Measurements from ENCODE around the gene ASPG. TPM values are rescaled to one million over a fixed set of nuclear protein-coding genes. Genes with fewer than 3 reads are reported as not detected.

ASPG gene
- total RNA-seq, 2 experiments from 2014 or later: not detected

DNA sequence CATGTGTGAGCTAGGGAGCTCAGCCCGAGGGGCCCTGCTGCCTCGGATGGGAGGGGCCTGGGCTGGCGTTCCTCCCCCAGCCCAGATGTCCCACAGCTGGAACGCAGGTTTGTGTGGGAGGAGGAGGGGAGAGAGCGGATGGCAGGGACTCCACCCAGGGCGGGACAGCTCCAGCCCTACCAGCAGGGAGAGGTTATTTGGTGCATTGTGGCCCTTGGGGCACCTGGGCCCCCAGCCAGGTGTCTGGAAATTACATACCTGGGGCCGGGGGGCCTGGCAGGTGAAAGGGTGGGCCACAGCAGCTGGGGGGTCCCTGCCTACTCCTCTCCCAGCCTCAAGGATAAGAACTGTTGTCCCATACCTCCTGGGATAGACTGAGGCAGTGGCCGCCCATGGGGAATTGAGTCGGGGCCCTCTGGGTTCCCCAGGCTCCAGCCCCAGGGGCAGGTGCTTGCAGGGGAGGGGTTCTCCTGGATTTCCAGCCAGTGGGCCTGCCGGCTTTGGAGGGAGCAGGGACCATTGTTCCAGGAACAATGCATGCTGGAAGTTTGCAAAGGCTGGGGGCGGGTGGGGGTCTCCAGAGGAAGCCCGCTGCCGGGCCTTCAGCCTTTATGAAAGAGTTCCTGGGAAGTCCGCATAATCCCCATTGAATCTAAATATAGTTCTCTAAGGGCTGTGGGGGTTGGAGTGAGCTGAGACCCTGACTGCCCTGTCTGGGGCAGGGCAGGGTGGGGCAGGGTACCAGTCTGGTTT lies 54.1 kb downstream of the ASPG start:
- Mint-ChIP-seq H3K27me3 (peaks cover 31% of the 10 kb centered on the region), H3K27ac (no peak overlapping the region), H3K4me1 (ENCODE audit: low read depth) (peaks cover 4% of the 10 kb centered on the region), H3K36me3 (ENCODE audit: low read depth) (no peaks in the 10 kb centered on the region), H3K4me3 (peak overlapping the region; percentile 66), H3K9me3 (no peaks in the 10 kb centered on the region)
- TF ChIP-seq CTCF (IDR thresholded peaks at IDR 0.05): no peak
- peak in 1 of 14 experiments; percentile 1 for DNase-seq
- POLR2A ChIA-PET: no interaction called here
- H3K27ac ChIP-seq (ENCODE audit: low read depth in 1 of 2, low read length in 2 of 2): no peak overlapping the region
- peaks cover 42 to 44% of the 10 kb centered on the region in 2 experiments for H3K27me3 ChIP-seq (ENCODE audit: control insufficient read depth in 1 of 2, insufficient read depth in 2 of 2, low read length in 2 of 2)
- CTCF ChIA-PET: no interaction called here
- intact Hi-C loops (cut with DNase I, micrococcal nuclease): loop anchor here (5.0 kb wide), 3 partner anchors 62 to 568 kb away; no protein-coding TSS in a partner anchor
- H3K36me3 ChIP-seq (ENCODE audit: insufficient read depth, low read length): no peaks in the 10 kb centered on the region
- H3K4me1 ChIP-seq (ENCODE audit: insufficient read depth, low read length): peaks cover 26% of the 10 kb centered on the region
- ATAC-seq (ENCODE audit: poor library complexity): no peak
- H3K4me3 ChIP-seq (ENCODE audit: low read length): no peak overlapping the region
- H3K9me3 ChIP-seq (ENCODE audit: control insufficient read depth in 1 of 2, insufficient read depth in 1 of 2, low read length in 2 of 2): peaks cover 0 to 21% of the 10 kb centered on the region in 2 experiments

DNA sequence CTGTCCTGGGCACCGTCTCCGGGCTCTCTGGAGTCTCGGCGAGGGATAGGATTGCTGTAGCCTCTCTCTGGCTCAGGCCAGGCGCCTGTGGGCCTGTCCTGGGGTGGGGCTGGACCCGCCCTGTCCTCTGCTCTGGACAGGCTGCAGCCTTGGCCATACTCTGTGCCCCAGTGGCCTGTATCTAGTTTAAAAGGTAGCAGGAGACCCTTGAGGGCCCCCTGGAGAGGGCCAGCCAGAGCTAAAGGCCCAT lies 54.6 kb downstream of the ASPG start:
- peaks cover 26% of the 10 kb centered on the region for H3K27me3 Mint-ChIP-seq
- H3K9me3 Mint-ChIP-seq: no peaks in the 10 kb centered on the region
- peaks cover 4% of the 10 kb centered on the region for H3K4me1 Mint-ChIP-seq (ENCODE audit: low read depth)
- Histone ChIP-seq H3K36me3 (ENCODE audit: insufficient read depth, low read length) (no peaks in the 10 kb centered on the region), H3K9me3 (ENCODE audit: control insufficient read depth in 1 of 2, insufficient read depth in 1 of 2, low read length in 2 of 2) (peaks cover 0 to 19% of the 10 kb centered on the region in 2 experiments), H3K27me3 (ENCODE audit: control insufficient read depth in 1 of 2, insufficient read depth in 2 of 2, low read length in 2 of 2) (peaks cover 37 to 39% of the 10 kb centered on the region in 2 experiments), H3K27ac (ENCODE audit: low read depth in 1 of 2, low read length in 2 of 2) (no peak overlapping the region), H3K4me3 (ENCODE audit: low read length) (no peak overlapping the region), H3K4me1 (ENCODE audit: insufficient read depth, low read length) (peaks cover 26% of the 10 kb centered on the region)
- CTCF ChIA-PET: no interaction called here
- no peak overlapping the region for H3K27ac Mint-ChIP-seq
- H3K36me3 Mint-ChIP-seq (ENCODE audit: low read depth): no peaks in the 10 kb centered on the region
- ATAC-seq (ENCODE audit: poor library complexity) (no peak), DNase-seq (no peak)
- intact Hi-C loops (cut with DNase I, micrococcal nuclease): no loop called here
- peak overlapping the region; percentile 66 for H3K4me3 Mint-ChIP-seq
- TF ChIP-seq CTCF (IDR thresholded peaks at IDR 0.05): no peak
- POLR2A ChIA-PET: no interaction called here

GRCh38 chr14:104140463-104141331 lies 55.2 kb downstream of the ASPG start:
- no peak overlapping the region for H3K27ac Mint-ChIP-seq
- H3K4me1 Mint-ChIP-seq (ENCODE audit: low read depth): peaks cover 4% of the 10 kb centered on the region
- peak overlapping the region; percentile 66 for H3K4me3 Mint-ChIP-seq
- H3K36me3 Mint-ChIP-seq (ENCODE audit: low read depth): no peaks in the 10 kb centered on the region
- H3K4me3 ChIP-seq (ENCODE audit: low read length): no peak overlapping the region
- POLR2A ChIA-PET: no interaction called here
- CTCF ChIA-PET: no interaction called here
- H3K36me3 ChIP-seq (ENCODE audit: insufficient read depth, low read length): no peaks in the 10 kb centered on the region
- DNase-seq (peak in 1 of 14 experiments; percentile 3), ATAC-seq (ENCODE audit: poor library complexity) (no peak)
- peaks cover 0 to 16% of the 10 kb centered on the region in 2 experiments for H3K9me3 ChIP-seq (ENCODE audit: control insufficient read depth in 1 of 2, insufficient read depth in 1 of 2, low read length in 2 of 2)
- peaks cover 21% of the 10 kb centered on the region for H3K27me3 Mint-ChIP-seq
- H3K27ac ChIP-seq (ENCODE audit: low read depth in 1 of 2, low read length in 2 of 2): no peak overlapping the region
- peaks cover 33% of the 10 kb centered on the region in 2 experiments for H3K27me3 ChIP-seq (ENCODE audit: control insufficient read depth in 1 of 2, insufficient read depth in 2 of 2, low read length in 2 of 2)
- TF ChIP-seq CTCF (IDR thresholded peaks at IDR 0.05): no peak
- H3K4me1 ChIP-seq (ENCODE audit: insufficient read depth, low read length): peaks cover 26% of the 10 kb centered on the region
- H3K9me3 Mint-ChIP-seq: no peaks in the 10 kb centered on the region
- intact Hi-C loops (cut with DNase I, micrococcal nuclease): no loop called here

All from CD4-positive, alpha-beta T cell (primary cell).